Upper lobe of left lung (tissue), 6 donors: Measurements from ENCODE around the gene ANKMY1. TPM values are rescaled to one million over a fixed set of nuclear protein-coding genes. Genes with fewer than 3 reads are reported as not detected.

Experiments
- ATAC-seq, 2 donors: fragments of 200-7000 bp; cut with Tn5 transposase; one replicate each; pipeline ENCODE4 v1.9.1; 2022; ENCODE audit warnings: mild to moderate bottlenecking in 2 of 2, moderate library complexity in 2 of 2; ENCODE audit not compliant: low FRiP score in 2 of 2
- DNase-seq, 2 donors: peaks; one replicate each; pipeline ENCODE4 v3.0.0-alpha.2; 2019 to 2020
- H3K27ac ChIP-seq, 4 donors: fragments of 200-600 bp; sonication (generic); one replicate each; pipeline ENCODE4 v1.5.1; 2016 to 2019
- H3K27me3 ChIP-seq, 4 donors: fragments of 200-600 bp; sonication (generic); one replicate each; pipeline ENCODE4 v1.5.1; 2017 to 2019
- H3K36me3 ChIP-seq, 4 donors: fragments of 200-600 bp; sonication (generic); one replicate each; pipeline ENCODE4 v1.5.1; 2016 to 2019
- H3K4me1 ChIP-seq, 4 donors: fragments of 200-600 bp; sonication (generic); one replicate each; pipeline ENCODE4 v1.5.1; 2018 to 2019
- H3K4me3 ChIP-seq, 4 donors: fragments of 200-600 bp; sonication (generic); one replicate each; pipeline ENCODE4 v1.5.1; 2017 to 2019; ENCODE audit warnings: mild to moderate bottlenecking in 2 of 4, moderate library complexity in 1 of 4
- H3K9me3 ChIP-seq, 4 donors: fragments of 200-600 bp; sonication (generic); one replicate each; pipeline ENCODE4 v1.5.1; 2018 to 2019
- EP300 ChIP-seq, 4 donors: sonication (generic); formaldehyde crosslinking; IDR thresholded peaks; one replicate each; pipeline ENCODE4 v1.5.1; 2017; ENCODE audit warnings: antibody characterized with exemption in 4 of 4, control low read depth in 2 of 4
- POLR2A ChIP-seq, 4 donors: fragments of 450-650 bp; IDR thresholded peaks; one replicate each; pipeline ENCODE4 v1.5.1; 2016 to 2017; ENCODE audit warnings: antibody characterized with exemption in 4 of 4, mild to moderate bottlenecking in 2 of 4
- POLR2AphosphoS5 ChIP-seq, 2 donors: sonication (generic); formaldehyde crosslinking; IDR thresholded peaks; one replicate each; pipeline ENCODE4 v1.5.1; 2017; ENCODE audit warnings: antibody characterized with exemption in 2 of 2
- WGBS, 2 donors: methylation state at CpG; one replicate each; pipeline ENCODE4 v1.1.5; 2017 to 2018; 5-methylcytosine and 5-hydroxymethylcytosine counted together
- total RNA-seq, 6 donors: library from RNA; depleted of rRNA in 4 of 6; stranded (reverse); fragments of >200 nt in 4 of 6; gene quantifications; one replicate each; pipeline versions ENCODE4 v1.1.0 to v1.2.1, GENCODE V29; 2016 to 2021
- TF ChIP-seq, protein P1 (sequence below), 6 experiments: fragments of 450-650 bp in 4 of 6; fragments of 200-600 bp in 2 of 6; sonication (generic) in 2 of 6; IDR thresholded peaks; one replicate each; pipeline ENCODE4 v1.5.1; 2016 to 2019; ENCODE audit warnings: antibody characterized with exemption in 6 of 6
- donor health status: DM: no; HTN: no; CAD: no; lungs with moderate emphysema.
- donor health status: DM: no; HTN: yes; CAD: no; lungs with severe emphysema.

The ANKMY1 gene
- total RNA-seq, 6 donors from 2014 or later = 23.7 to 97.4 (median 26.9) TPM

DNA sequence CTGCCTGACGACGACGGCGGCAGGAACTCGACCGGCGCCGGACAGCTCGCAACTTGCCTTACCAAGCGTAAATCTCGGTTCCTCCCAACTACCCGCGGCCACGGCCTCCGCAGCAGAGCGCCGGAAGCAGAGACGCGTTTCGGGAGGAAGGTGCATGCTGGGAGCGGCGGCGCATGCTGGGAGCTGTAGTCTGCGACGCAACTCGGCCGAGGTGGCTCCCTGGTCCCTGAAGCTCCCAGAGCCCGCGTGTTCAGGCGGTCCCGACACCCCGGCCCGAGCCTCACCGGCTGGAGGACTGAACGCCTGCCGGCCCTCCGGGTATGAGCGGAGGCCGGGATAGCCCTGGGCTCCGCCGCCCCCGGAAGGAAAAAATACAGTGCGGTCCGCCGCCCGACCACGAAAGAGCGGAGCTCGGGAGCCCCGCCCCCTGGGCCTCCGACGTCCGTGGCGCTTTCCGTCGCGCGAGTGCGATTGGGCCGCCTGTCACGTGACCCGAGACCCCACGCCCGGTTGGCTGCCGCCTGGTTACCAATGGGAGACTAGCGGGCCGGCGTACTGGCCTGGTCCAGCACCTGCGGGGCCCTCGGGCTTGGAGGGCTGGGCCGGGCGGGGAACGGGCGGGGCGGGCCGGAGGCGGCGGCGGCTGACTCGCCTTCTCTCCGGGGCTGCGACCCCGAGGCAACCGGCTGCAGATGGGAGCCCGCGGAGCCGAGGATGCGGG, 28.6 kb upstream of the ANKMY1 start, which contains the start of gene CAPN10:
Gene CAPN10, plus strand, starts transcription at position 537 of the 721 bp plus-strand sequence. Its CDS starts 178 bp downstream, at position 715.
- 0 to 1% methylated on average over 8 to 47 of the region's 88 CpGs for WGBS, 2 donors
- Histone ChIP-seq H3K27me3 (no peaks in the 10 kb centered on the region), H3K4me1 (peaks cover 27 to 41% (median 35%) of the 10 kb centered on the region in 4 donors), H3K4me3 (peak within 1 kb of the TSS; percentile 79 to 99 (median 90)), H3K9me3 (no peaks in the 10 kb centered on the region), H3K27ac (peak within 1 kb of the TSS; percentile 80 to 96 (median 88)), H3K36me3 (peaks cover 0 to 23% (median 15%) of the 10 kb centered on the region in 4 donors)
- DNase-seq (peak; percentile 99 to 100), ATAC-seq (peak; percentile 95 to 98)
- TF ChIP-seq POLR2AphosphoS5 (IDR thresholded peaks at IDR 0.05) = peak; percentile 89 to 90
- TF ChIP-seq POLR2A (IDR thresholded peaks at IDR 0.05) = peak; percentile 47 to 78 (median 50)
- peak in 1 of 4 donors; percentile 75 for TF ChIP-seq EP300 (IDR thresholded peaks at IDR 0.05)
- TF ChIP-seq, protein P1, sequence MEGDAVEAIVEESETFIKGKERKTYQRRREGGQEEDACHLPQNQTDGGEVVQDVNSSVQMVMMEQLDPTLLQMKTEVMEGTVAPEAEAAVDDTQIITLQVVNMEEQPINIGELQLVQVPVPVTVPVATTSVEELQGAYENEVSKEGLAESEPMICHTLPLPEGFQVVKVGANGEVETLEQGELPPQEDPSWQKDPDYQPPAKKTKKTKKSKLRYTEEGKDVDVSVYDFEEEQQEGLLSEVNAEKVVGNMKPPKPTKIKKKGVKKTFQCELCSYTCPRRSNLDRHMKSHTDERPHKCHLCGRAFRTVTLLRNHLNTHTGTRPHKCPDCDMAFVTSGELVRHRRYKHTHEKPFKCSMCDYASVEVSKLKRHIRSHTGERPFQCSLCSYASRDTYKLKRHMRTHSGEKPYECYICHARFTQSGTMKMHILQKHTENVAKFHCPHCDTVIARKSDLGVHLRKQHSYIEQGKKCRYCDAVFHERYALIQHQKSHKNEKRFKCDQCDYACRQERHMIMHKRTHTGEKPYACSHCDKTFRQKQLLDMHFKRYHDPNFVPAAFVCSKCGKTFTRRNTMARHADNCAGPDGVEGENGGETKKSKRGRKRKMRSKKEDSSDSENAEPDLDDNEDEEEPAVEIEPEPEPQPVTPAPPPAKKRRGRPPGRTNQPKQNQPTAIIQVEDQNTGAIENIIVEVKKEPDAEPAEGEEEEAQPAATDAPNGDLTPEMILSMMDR (IDR thresholded peaks at IDR 0.05) = peak in 4 of 6 experiments; percentile 13 to 57 (median 28)

DNA sequence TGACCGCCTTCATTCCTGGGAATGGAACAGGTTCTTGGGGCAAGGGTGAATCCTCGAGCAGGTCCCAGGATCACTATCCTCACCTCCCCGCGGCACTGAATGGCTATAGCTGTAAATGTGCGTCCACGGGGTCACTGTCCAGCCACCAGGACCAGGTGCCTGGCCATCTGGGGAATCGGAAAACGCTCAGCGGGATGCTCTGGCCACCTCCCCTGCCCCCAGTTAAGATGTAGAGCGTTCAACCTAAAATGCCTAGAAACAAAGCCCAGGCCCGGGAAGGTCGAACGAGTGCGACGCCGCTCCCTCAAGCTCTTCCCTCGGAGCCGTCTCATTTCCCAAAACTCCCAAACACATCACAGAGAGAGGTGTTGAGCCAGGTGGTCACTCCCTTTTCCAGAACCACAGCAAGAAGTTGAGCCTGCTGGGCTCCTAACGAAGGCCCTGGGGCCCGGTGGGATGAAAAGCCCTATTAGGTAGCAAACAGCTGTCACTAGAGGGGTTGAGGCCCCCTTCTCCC, 28.0 kb upstream of the ANKMY1 start:
- Histone ChIP-seq H3K4me3 (peak overlapping the region; percentile 73 to 99 (median 84)), H3K27ac (peak overlapping the region; percentile 80 to 96 (median 88)), H3K9me3 (no peaks in the 10 kb centered on the region), H3K36me3 (peaks cover 0 to 17% (median 9%) of the 10 kb centered on the region in 4 donors), H3K27me3 (no peaks in the 10 kb centered on the region), H3K4me1 (peaks cover 28 to 44% (median 35%) of the 10 kb centered on the region in 4 donors)
- DNase-seq = no peak
- TF ChIP-seq POLR2AphosphoS5 (IDR thresholded peaks at IDR 0.05) = no peak
- TF ChIP-seq, protein P1 (IDR thresholded peaks at IDR 0.05) = no peak
- no peak for TF ChIP-seq EP300 (IDR thresholded peaks at IDR 0.05)
- TF ChIP-seq POLR2A (IDR thresholded peaks at IDR 0.05) = no peak
- ATAC-seq = no peak
- 0 to 7% methylated on average over 14 to 20 of the region's 20 CpGs for WGBS, 2 donors

DNA sequence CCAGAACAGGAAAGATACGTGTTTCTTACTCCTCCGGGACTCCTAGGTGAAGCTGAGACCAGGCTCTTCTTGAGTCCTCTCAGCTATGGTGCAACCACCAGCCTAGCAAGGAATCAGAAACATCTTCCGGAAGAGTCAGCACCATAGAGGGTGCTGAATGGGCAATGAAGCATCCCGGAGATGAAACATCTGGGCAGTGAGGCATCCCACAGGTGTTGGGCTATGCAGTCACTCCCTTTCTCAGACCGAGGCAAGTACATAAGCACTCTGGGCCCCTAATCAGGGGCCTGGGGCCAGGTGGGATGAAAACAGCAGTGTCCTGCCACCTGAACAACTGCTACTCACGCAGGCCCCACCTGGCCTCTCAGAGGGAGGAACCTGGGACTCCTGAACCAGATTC, 27.3 kb upstream of the ANKMY1 start:
- DNase-seq (no peak), ATAC-seq (no peak)
- Histone ChIP-seq H3K36me3 (peaks cover 0 to 10% (median 4%) of the 10 kb centered on the region in 4 donors), H3K4me3 (peak overlapping the region; percentile 73 to 99 (median 84)), H3K4me1 (peaks cover 35 to 50% (median 41%) of the 10 kb centered on the region in 4 donors), H3K9me3 (no peaks in the 10 kb centered on the region), H3K27ac (peak overlapping the region in 2 of 4 donors; percentile 11 to 96), H3K27me3 (no peaks in the 10 kb centered on the region)
- TF ChIP-seq, protein P1 (IDR thresholded peaks at IDR 0.05) = no peak
- TF ChIP-seq EP300 (IDR thresholded peaks at IDR 0.05) (no peak), POLR2A (IDR thresholded peaks at IDR 0.05) (no peak), POLR2AphosphoS5 (IDR thresholded peaks at IDR 0.05) (no peak)
- 89 to 95% methylated on average over 5 to 6 of the region's 6 CpGs for WGBS, 2 donors

DNA sequence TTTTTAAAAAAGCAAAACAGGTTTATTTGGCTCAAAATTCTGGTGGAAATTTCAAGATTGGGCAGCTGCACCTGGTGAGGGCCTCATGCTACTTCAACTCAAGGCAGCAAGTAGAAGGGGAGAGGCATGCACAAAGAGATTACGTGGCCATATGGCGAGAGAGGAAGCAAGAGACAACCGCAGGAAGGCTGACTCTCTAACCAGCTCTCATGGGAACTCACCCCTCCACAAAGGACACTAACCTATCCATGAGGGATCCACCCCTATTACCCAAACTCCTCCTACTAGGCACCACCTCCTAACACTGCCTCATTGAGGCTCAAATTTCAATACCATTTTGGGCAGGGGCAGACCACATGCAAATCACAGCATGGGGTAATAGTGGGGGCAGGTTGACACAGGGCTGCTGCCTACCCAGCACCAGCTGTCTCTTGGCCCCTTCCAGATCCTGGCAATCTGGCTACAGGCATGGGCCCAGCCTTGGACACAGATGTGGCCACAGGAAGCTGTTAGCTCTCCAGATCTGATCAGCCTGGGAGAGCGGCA, 26.8 kb upstream of the ANKMY1 start:
- TF ChIP-seq POLR2A (IDR thresholded peaks at IDR 0.05) (no peak), EP300 (IDR thresholded peaks at IDR 0.05) (no peak), POLR2AphosphoS5 (IDR thresholded peaks at IDR 0.05) (no peak)
- TF ChIP-seq, protein P1 (IDR thresholded peaks at IDR 0.05) = no peak
- DNase-seq (no peak), ATAC-seq (no peak)
- Histone ChIP-seq H3K4me1 (peaks cover 40 to 55% (median 46%) of the 10 kb centered on the region in 4 donors), H3K36me3 (peaks cover 0 to 5% (median 1%) of the 10 kb centered on the region in 4 donors), H3K27ac (peak overlapping the region in 2 of 4 donors; percentile 11 to 96), H3K27me3 (no peaks in the 10 kb centered on the region), H3K9me3 (no peaks in the 10 kb centered on the region), H3K4me3 (peak overlapping the region in 2 of 4 donors; percentile 90 to 99)
- WGBS, 2 donors = 70 to 80% methylated on average over 3 to 4 of the region's 4 CpGs
